ENCODE measurements around the gene JMJD7. TPM values are rescaled to one million over a fixed set of nuclear protein-coding genes. Genes with fewer than 3 reads are reported as not detected.
A peak's percentile ranks its signal among the peaks of the same experiment; 100 is the strongest.

JMJD7 gene
- total RNA-seq, 2 experiments from 2014 or later = 35.6 to 38.4 TPM

GRCh38 chr15:41849204-41849603 lies 21.3 kb downstream of the JMJD7 start:
- no peak for TF ChIP-seq CTCF (IDR thresholded peaks at IDR 0.05)
- Mint-ChIP-seq H3K9me3 (no peaks in the 10 kb centered on the region), H3K4me1 (ENCODE audit: low read depth) (no peaks in the 10 kb centered on the region), H3K36me3 (ENCODE audit: low read depth) (peaks cover 35% of the 10 kb centered on the region), H3K4me3 (no peak overlapping the region), H3K27ac (peak overlapping the region; percentile 74), H3K27me3 (no peaks in the 10 kb centered on the region)
- H3K27ac ChIP-seq (ENCODE audit: low read depth in 1 of 2, low read length in 2 of 2) = no peak overlapping the region
- ChIA-PET POLR2A (no interaction called here), CTCF (no interaction called here)
- no peaks in the 10 kb centered on the region for H3K27me3 ChIP-seq (ENCODE audit: control insufficient read depth in 1 of 2, insufficient read depth in 2 of 2, low read length in 2 of 2)
- intact Hi-C loops (cut with DNase I, micrococcal nuclease) = no loop called here
- DNase-seq (no peak), ATAC-seq (ENCODE audit: poor library complexity) (no peak)
- no peak overlapping the region for H3K4me3 ChIP-seq (ENCODE audit: low read length)
- peaks cover 42% of the 10 kb centered on the region for H3K36me3 ChIP-seq (ENCODE audit: insufficient read depth, low read length)
- H3K4me1 ChIP-seq (ENCODE audit: insufficient read depth, low read length) = peaks cover 5% of the 10 kb centered on the region
- no peaks in the 10 kb centered on the region for H3K9me3 ChIP-seq (ENCODE audit: control insufficient read depth in 1 of 2, insufficient read depth in 1 of 2, low read length in 2 of 2)

GRCh38 chr15:41849861-41850260 lies 22.0 kb downstream of the JMJD7 start:
- no peak overlapping the region for H3K4me3 Mint-ChIP-seq
- no peak for DNase-seq
- H3K27me3 Mint-ChIP-seq = no peaks in the 10 kb centered on the region
- ChIA-PET CTCF (no interaction called here), POLR2A (no interaction called here)
- intact Hi-C loops (cut with DNase I, micrococcal nuclease) = no loop called here
- Histone ChIP-seq H3K36me3 (ENCODE audit: insufficient read depth, low read length) (peaks cover 36% of the 10 kb centered on the region), H3K4me1 (ENCODE audit: insufficient read depth, low read length) (peaks cover 5% of the 10 kb centered on the region), H3K4me3 (ENCODE audit: low read length) (no peak overlapping the region), H3K27ac (ENCODE audit: low read depth in 1 of 2, low read length in 2 of 2) (no peak overlapping the region), H3K27me3 (ENCODE audit: control insufficient read depth in 1 of 2, insufficient read depth in 2 of 2, low read length in 2 of 2) (no peaks in the 10 kb centered on the region), H3K9me3 (ENCODE audit: control insufficient read depth in 1 of 2, insufficient read depth in 1 of 2, low read length in 2 of 2) (no peaks in the 10 kb centered on the region)
- H3K27ac Mint-ChIP-seq = peak overlapping the region; percentile 69
- no peaks in the 10 kb centered on the region for H3K9me3 Mint-ChIP-seq
- ATAC-seq (ENCODE audit: poor library complexity) = no peak
- no peak for TF ChIP-seq CTCF (IDR thresholded peaks at IDR 0.05)
- H3K36me3 Mint-ChIP-seq (ENCODE audit: low read depth) = peaks cover 35% of the 10 kb centered on the region
- H3K4me1 Mint-ChIP-seq (ENCODE audit: low read depth) = no peaks in the 10 kb centered on the region

GRCh38 chr15:41850482-41851166 lies 22.7 kb downstream of the JMJD7 start:
- intact Hi-C loops (cut with DNase I, micrococcal nuclease) = no loop called here
- H3K36me3 Mint-ChIP-seq (ENCODE audit: low read depth) = peaks cover 33% of the 10 kb centered on the region
- ChIA-PET CTCF (no interaction called here), POLR2A (interaction anchor here (2.1 kb wide), 1 partner anchor 42 kb away, joined by 8 read pairs; the partner anchor contains the start of gene SPTBN5)
- H3K9me3 Mint-ChIP-seq = no peaks in the 10 kb centered on the region
- H3K4me3 Mint-ChIP-seq = no peak overlapping the region
- Histone ChIP-seq H3K4me3 (ENCODE audit: low read length) (no peak overlapping the region), H3K9me3 (ENCODE audit: control insufficient read depth in 1 of 2, insufficient read depth in 1 of 2, low read length in 2 of 2) (no peaks in the 10 kb centered on the region), H3K4me1 (ENCODE audit: insufficient read depth, low read length) (peaks cover 5% of the 10 kb centered on the region), H3K27me3 (ENCODE audit: control insufficient read depth in 1 of 2, insufficient read depth in 2 of 2, low read length in 2 of 2) (no peaks in the 10 kb centered on the region), H3K27ac (ENCODE audit: low read depth in 1 of 2, low read length in 2 of 2) (no peak overlapping the region), H3K36me3 (ENCODE audit: insufficient read depth, low read length) (peaks cover 28% of the 10 kb centered on the region)
- no peaks in the 10 kb centered on the region for H3K27me3 Mint-ChIP-seq
- TF ChIP-seq CTCF (IDR thresholded peaks at IDR 0.05) = no peak
- H3K27ac Mint-ChIP-seq = peak overlapping the region; percentile 69
- ATAC-seq (ENCODE audit: poor library complexity) (no peak), DNase-seq (no peak)
- H3K4me1 Mint-ChIP-seq (ENCODE audit: low read depth) = no peaks in the 10 kb centered on the region

Measured in CD4-positive, alpha-beta T cell (primary cell).